RWPE2 (cell line): ENCODE data around the gene KLC4.
A peak's percentile ranks its signal among the peaks of the same experiment; 100 is the strongest.

ENCODE experiments used
- ATAC-seq: fragments of 200-7000 bp; cut with Tn5 transposase; 3 replicates; pipeline ENCODE4 v1.9.1; 2021; ENCODE audit warnings: low read depth
- DNase-seq: peaks from one replicate; pipeline ENCODE4 v3.0.0-alpha.2; 2020; ENCODE audit warnings: low spot score
- H3K27ac ChIP-seq: fragments of 450-650 bp; 2 replicates; pipeline ENCODE4 v1.5.1; 2017; ENCODE audit warnings: mild to moderate bottlenecking; ENCODE audit not compliant: poor library complexity, severe bottlenecking
- H3K27me3 ChIP-seq: fragments of 250-450 bp; sonication (Bioruptor Pico); 2 replicates; pipeline ENCODE4 v1.5.1; 2021; ENCODE audit warnings: mild to moderate bottlenecking, moderate library complexity; ENCODE audit not compliant: insufficient read depth, poor library complexity, severe bottlenecking
- H3K36me3 ChIP-seq: fragments of 250-450 bp; sonication (Bioruptor Pico); 2 replicates; pipeline ENCODE4 v1.5.1; 2020; ENCODE audit warnings: low read depth, mild to moderate bottlenecking, moderate library complexity
- H3K4me1 ChIP-seq: fragments of 250-450 bp; sonication (Bioruptor Pico); 2 replicates; pipeline ENCODE4 v1.5.1; 2021; ENCODE audit warnings: mild to moderate bottlenecking, moderate library complexity; ENCODE audit not compliant: insufficient read depth, poor library complexity, severe bottlenecking
- H3K4me3 ChIP-seq: fragments of 250-450 bp; sonication (Bioruptor Pico); 2 replicates; pipeline ENCODE4 v1.5.1; 2021; ENCODE audit warnings: mild to moderate bottlenecking, moderate library complexity; ENCODE audit not compliant: severe bottlenecking
- H3K9me3 ChIP-seq: fragments of 250-450 bp; sonication (Bioruptor Pico); 2 replicates; pipeline ENCODE4 v1.5.1; 2021; ENCODE audit warnings: mild to moderate bottlenecking, moderate library complexity; ENCODE audit not compliant: severe bottlenecking
- CTCF ChIP-seq: fragments of 450-650 bp; IDR thresholded peaks from one replicate; pipeline ENCODE4 v1.5.1; 2017; ENCODE audit warnings: mild to moderate bottlenecking, moderate library complexity; ENCODE audit not compliant: poor library complexity, severe bottlenecking

Gene KLC4

GRCh38 chr6:43120101-43120763 is 60.8 kb downstream of the KLC4 start:
- ATAC-seq (no peak), DNase-seq (no peak)
- Histone ChIP-seq H3K4me3 (no peak overlapping the region), H3K9me3 (no peaks in the 10 kb centered on the region), H3K4me1 (peaks cover 38% of the 10 kb centered on the region), H3K27ac (peak overlapping the region; percentile 82), H3K36me3 (no peaks in the 10 kb centered on the region), H3K27me3 (no peaks in the 10 kb centered on the region)
- no peak for TF ChIP-seq CTCF

- no peak overlapping the region for H3K4me3 ChIP-seq
- no peaks in the 10 kb centered on the region for H3K9me3 ChIP-seq
- no peaks in the 10 kb centered on the region for H3K36me3 ChIP-seq
- DNase-seq (peak; percentile 91), ATAC-seq (peak; percentile 95)
- peaks cover 29% of the 10 kb centered on the region for H3K4me1 ChIP-seq
- H3K27me3 ChIP-seq, result no peaks in the 10 kb centered on the region
- peak overlapping the region; percentile 82 for H3K27ac ChIP-seq
- TF ChIP-seq CTCF, result peak; percentile 23
Measured at GRCh38 chr6:43120944-43121913, 61.8 kb downstream of the KLC4 start.

GRCh38 chr6:43122146-43122545 is 62.7 kb downstream of the KLC4 start:
- Histone ChIP-seq H3K27me3 (no peaks in the 10 kb centered on the region), H3K27ac (peak overlapping the region; percentile 82), H3K9me3 (no peaks in the 10 kb centered on the region), H3K4me3 (no peak overlapping the region), H3K4me1 (peaks cover 29% of the 10 kb centered on the region), H3K36me3 (no peaks in the 10 kb centered on the region)
- no peak for TF ChIP-seq CTCF
- ATAC-seq, result no peak
- DNase-seq, result no peak

GRCh38 chr6:43123461-43124314 is 64.3 kb downstream of the KLC4 start:
- ATAC-seq (no peak), DNase-seq (no peak)
- Histone ChIP-seq H3K4me1 (peaks cover 29% of the 10 kb centered on the region), H3K4me3 (no peak overlapping the region), H3K9me3 (no peaks in the 10 kb centered on the region), H3K27ac (no peak overlapping the region), H3K36me3 (no peaks in the 10 kb centered on the region), H3K27me3 (no peaks in the 10 kb centered on the region)
- no peak for TF ChIP-seq CTCF
